HFF-Myc (cell line): ENCODE measurements around the gene URGCP.

ENCODE experiments used
- DNase-seq: peaks from one replicate; pipeline ENCODE4 v3.0.0-alpha.2; 2011; ENCODE audit warnings: low read depth; ENCODE audit errors: extremely low read depth
- H3K4me3 ChIP-seq: replicated peaks from 2 replicates; pipeline ENCODE4 v1.5.1; 2011; ENCODE audit warnings: low read depth, mild to moderate bottlenecking, control low read depth, low read length
- TF ChIP-seq, protein P1 (sequence below): IDR thresholded peaks from 2 replicates; pipeline ENCODE4 v1.5.1; 2012; ENCODE audit warnings: mild to moderate bottlenecking, low read depth, low read length, control low read depth; ENCODE audit errors: missing control alignments

Gene URGCP

DNA sequence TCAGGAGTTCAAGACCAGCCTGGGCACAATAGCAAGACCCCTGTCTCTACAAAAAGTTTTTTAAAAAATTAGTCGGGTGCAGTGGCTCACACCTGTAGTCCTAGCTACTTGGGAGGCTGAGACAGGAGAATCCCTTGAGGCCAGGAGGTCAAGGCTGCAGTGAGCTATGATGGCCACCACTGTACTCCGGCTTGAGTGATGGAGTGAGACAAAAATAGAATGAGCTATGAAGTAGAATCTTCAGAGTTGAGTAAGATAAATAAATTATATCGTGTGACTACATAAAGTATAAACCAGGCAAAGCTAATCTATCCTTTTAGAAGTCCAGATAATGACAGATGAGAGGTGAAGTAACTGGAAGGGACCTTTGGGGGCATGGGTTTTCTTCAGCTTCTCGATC is 21.8 kb downstream of the URGCP start:
- H3K4me3 ChIP-seq: no peak overlapping the region
- DNase-seq: no peak
- TF ChIP-seq, protein P1, sequence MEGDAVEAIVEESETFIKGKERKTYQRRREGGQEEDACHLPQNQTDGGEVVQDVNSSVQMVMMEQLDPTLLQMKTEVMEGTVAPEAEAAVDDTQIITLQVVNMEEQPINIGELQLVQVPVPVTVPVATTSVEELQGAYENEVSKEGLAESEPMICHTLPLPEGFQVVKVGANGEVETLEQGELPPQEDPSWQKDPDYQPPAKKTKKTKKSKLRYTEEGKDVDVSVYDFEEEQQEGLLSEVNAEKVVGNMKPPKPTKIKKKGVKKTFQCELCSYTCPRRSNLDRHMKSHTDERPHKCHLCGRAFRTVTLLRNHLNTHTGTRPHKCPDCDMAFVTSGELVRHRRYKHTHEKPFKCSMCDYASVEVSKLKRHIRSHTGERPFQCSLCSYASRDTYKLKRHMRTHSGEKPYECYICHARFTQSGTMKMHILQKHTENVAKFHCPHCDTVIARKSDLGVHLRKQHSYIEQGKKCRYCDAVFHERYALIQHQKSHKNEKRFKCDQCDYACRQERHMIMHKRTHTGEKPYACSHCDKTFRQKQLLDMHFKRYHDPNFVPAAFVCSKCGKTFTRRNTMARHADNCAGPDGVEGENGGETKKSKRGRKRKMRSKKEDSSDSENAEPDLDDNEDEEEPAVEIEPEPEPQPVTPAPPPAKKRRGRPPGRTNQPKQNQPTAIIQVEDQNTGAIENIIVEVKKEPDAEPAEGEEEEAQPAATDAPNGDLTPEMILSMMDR: no peak

DNA sequence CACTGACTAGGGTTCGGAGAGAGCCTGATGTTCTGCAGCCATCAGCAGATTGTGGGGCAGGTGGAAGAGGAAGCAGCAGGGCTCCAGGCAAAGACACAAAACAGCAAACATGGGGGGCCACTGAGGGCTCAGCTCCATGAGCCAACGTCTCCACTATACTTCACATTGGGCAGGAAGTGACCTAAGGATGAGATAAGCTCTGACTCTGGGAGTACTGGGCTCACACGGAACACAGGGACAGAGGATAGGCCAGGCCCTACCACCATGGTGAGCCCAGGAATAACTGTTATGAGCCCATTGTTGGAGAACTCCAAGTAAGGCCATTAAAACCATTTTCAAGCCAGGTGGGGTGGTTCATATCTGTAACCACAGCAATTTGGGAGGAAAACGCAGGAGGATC is 22.2 kb downstream of the URGCP start:
- TF ChIP-seq, protein P1: no peak
- no peak for DNase-seq
- H3K4me3 ChIP-seq: no peak overlapping the region

DNA sequence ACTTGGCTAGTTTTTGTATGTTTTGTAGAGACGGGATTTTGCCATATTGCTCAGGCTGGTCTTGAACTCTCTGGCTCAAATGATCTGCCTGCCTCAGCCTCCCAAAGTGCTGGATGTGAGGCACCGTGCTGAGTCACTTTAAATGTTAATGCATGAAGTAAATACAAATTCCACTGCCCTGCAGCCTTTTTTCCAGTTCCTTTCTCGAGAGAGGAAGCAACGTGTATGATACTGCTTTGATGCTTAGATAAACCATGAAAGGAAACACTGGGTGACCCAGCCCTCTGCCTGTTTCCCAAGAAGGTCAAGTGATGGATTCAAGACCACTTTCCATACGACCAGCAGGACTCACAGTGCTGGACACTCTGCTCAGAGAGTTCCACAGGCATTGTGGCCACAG is 25.8 kb downstream of the URGCP start:
- TF ChIP-seq, protein P1: no peak
- H3K4me3 ChIP-seq: no peak overlapping the region
- DNase-seq: no peak

DNA sequence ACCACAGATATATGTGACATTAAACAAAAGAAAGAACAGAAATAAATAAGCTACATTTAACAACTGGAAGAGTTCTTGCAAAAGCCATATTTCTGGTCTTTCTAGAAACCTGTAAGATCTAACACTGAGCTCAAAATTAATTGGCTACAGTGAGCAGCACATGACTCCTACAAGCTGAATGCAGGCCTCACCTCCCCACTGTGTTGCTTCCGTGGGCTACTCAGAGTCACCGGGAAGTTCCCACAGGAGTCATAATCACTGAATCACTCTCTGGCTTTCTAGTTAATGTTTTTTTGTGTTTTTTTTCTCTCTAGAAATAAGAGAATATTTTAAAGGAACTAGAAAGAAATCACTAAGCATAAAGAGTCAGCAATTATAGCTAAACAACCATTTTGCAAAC is 26.9 kb downstream of the URGCP start:
- no peak overlapping the region for H3K4me3 ChIP-seq
- no peak for DNase-seq
- TF ChIP-seq, protein P1: no peak

DNA sequence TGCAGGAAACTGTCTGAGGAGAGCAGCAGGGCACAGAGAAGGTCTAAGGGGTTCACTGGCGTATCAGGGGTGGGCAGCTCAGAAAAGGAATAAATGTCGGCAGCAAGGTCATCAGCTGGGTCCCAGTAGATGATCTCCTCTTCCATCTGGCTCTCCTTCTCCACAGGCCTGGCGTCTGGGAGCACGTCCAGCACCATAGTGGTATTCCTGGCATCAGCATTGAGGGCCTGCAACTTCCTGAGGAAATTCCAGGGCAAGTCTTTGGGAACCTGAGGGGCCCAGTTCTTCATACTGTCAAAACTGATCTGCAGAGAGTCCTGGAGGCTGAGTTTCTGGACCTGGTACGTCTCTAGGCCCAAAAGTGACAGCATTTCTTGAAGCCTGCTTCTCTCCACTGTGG is 27.5 kb downstream of the URGCP start:
- H3K4me3 ChIP-seq: no peak overlapping the region
- no peak for DNase-seq
- TF ChIP-seq, protein P1: no peak

DNA sequence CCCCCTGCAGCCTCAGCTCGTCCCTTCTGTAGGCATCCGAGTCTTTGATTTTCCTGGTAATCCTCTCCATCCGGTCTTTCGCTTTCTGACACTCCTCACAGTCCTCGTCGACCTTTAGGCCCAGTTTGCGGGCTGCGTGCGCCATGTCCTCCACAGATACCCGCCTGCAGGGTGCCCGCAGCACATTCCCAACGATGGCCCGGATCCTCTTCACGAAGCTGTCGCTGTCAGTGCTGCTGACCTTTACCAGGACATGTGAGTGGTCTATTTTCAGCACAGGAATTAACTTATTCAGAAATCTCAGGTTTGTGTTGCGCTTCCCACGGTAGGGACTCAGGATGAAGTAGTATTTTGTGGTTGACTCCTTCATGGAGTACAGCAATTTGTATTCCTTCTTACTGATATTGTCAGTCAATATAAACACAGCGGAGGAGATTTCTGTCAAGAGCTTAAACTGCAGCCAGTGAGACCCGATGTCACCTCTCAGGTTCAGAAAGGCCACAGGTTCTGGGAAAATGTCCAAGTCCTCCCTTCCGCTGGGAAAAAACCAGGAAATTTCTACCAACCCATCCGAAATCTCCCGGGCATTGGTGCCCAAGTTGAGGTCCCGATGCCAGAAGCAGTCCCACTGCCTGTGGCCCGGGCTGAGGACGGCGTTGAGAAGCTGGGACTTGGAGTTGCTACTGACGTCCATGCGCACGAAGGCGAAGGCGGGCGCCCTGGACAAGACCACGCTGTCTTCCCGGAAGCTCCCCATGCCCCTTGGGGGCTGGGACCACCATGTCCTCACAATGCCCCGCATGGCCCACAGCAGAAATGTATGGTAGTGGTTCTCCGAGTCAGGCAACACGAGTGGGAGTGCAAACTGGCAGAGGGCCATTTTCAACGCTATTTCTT is 28.2 kb downstream of the URGCP start:
- no peak overlapping the region for H3K4me3 ChIP-seq
- TF ChIP-seq, protein P1: no peak
- DNase-seq: no peak
